AG04449 (cell line): ENCODE measurements around the gene NCDN.

Source experiments
- CTCF ChIA-PET: fragments of 350-600 bp; formaldehyde crosslinking; extraction: SDS; loops from one replicate; lab custom pipeline; 2021; ENCODE audit warnings: antibody characterized with exemption; lab: Yijun Ruan, JAX
- POLR2A ChIA-PET: fragments of 400-600, 350-600 bp; formaldehyde crosslinking; extraction: SDS; loops from one replicate; lab custom pipeline; 2020; ENCODE audit warnings: antibody characterized with exemption, inconsistent platforms; lab: Yijun Ruan, JAX
- DNase-seq: peaks from one replicate; pipeline ENCODE4 v3.0.0-alpha.2; 2010; ENCODE audit warnings: low read depth, low spot score
- H3K4me3 ChIP-seq: 2 replicates; pipeline ENCODE4 v1.5.1; 2011; ENCODE audit warnings: low read depth, mild to moderate bottlenecking, control low read depth, low read length
- CTCF ChIP-seq: IDR thresholded peaks from one replicate; pipeline ENCODE4 v1.5.1; 2011; ENCODE audit warnings: mild to moderate bottlenecking, moderate library complexity, low read length, control low read depth, inconsistent platforms; ENCODE audit not compliant: insufficient read depth; ENCODE audit errors: missing control alignments

NCDN gene

DNA sequence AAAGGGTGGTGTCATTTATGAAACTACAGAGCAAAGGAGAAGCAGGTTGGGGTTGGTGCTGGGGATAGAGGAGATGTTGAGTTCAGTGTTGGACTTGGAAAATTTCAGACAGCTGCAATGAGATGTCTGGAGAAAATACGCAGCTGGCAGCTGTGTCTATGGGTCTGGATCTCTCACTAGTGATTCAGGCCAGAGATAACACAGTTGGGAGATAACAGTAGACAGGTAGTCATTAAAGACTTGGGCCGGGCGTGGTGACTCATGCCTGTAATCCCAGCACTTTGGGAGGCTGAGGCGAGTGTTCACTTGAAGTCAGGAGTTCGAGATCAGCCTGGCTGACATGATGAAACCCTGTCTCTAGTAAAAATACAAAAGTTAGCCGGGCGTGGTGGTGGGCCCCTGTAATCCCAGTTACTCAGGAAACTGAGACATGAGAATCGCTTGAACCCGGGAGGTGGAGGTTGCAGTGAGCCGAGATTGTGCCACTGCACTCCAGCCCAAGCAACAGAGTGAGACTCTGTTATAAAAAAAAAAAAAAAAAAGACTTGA is 13.1 kb downstream of the NCDN start:
- H3K4me3 ChIP-seq: no peak overlapping the region
- ChIA-PET CTCF (interaction anchor here (1.0 to 13.4 kb wide), 8 partner anchors 23 to 204 kb away, joined by 3 to 657 read pairs (median 10); partner anchors contain the start of genes C1orf216 and CLSPN), POLR2A (interaction anchor here (1.1 kb wide), 2 partner anchors 14 to 199 kb away, joined by 3 read pairs; partner anchors contain the start of gene CLSPN)
- no peak for TF ChIP-seq CTCF
- no peak for DNase-seq

DNA sequence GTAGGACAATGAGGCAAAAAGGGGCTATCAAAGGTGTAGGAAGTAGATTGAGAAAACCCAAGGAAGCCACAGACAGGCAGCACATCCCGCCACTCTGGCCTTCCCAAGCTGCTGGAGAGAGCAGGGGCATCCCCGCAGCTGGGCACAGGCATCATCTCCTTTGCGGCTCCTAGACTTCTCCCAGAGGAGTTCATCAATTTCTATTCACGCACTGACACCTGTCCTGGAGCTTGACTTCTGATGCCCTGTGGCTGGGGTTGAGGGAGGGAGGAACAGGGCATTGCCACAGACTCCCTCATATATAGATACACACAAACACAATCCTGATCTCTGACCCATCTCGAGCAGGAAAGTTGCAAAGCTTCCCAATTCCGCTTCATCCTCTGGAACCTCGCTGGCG is 13.7 kb downstream of the NCDN start:
- no peak for TF ChIP-seq CTCF
- POLR2A ChIA-PET: interaction anchor here (1.1 kb wide), 2 partner anchors 14 to 198 kb away, joined by 3 read pairs; partner anchors contain the start of gene CLSPN

DNA sequence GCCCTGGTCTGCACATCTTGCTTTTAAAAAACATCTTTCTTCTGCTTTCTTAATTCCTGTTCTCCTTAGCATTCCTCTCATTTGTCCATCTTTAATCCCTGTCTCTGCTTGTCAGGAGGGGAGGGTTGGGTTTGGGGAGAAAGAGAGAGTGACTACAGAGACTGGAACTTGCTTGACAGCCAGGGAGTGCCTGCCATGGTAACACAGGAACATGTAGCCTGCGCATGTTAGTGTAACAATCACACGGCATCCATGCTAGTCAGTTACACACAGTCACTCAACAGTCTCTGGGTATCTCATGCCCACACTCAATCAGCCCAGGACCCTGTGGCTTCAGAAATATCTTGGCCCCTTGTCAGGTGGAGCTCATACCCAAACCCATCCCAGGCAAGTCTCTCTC is 14.7 kb downstream of the NCDN start:
- ChIA-PET CTCF (interaction anchor here (0.9 to 13.4 kb wide), 10 partner anchors 8 to 205 kb away, joined by 3 to 657 read pairs (median 10); partner anchors contain the start of genes C1orf216 and CLSPN), POLR2A (interaction anchor here (0.8 kb wide), 1 partner anchor 146 kb away, joined by 3 read pairs; no protein-coding TSS in a partner anchor)
- DNase-seq: no peak
- TF ChIP-seq CTCF: no peak
- no peak overlapping the region; the same call in 1 of the 2 replicates for H3K4me3 ChIP-seq

More for the DNA sequence above, 13.7 kb downstream of the NCDN start:
- DNase-seq: no peak
- H3K4me3 ChIP-seq: no peak overlapping the region
- CTCF ChIA-PET: interaction anchor here (0.7 to 13.4 kb wide), 10 partner anchors 15 to 206 kb away, joined by 3 to 657 read pairs (median 10); partner anchors contain the start of genes C1orf216 and CLSPN

GRCh38 chr1:35573198-35574124 is 15.9 kb downstream of the NCDN start, which contains the start of gene TFAP2E:
Gene TFAP2E (plus strand): TSS chr1:35573314. CDS start chr1:35573578, 264 bp downstream.
- POLR2A ChIA-PET: interaction anchor here (0.8 kb wide), 1 partner anchor 144 kb away, joined by 3 read pairs; no protein-coding TSS in a partner anchor
- TF ChIP-seq CTCF: no peak
- CTCF ChIA-PET: interaction anchor here (0.9 to 13.4 kb wide), 9 partner anchors 9 to 204 kb away, joined by 3 to 657 read pairs (median 10); partner anchors contain the start of genes C1orf216 and CLSPN

GRCh38 chr1:35574125-35574654 is 16.6 kb downstream of the NCDN start:
- ChIA-PET CTCF (interaction anchor here (1.4 to 13.4 kb wide), 4 partner anchors 10 to 201 kb away, joined by 3 to 657 read pairs (median 50); partner anchors contain the start of gene C1orf216), POLR2A (no interaction called here)
- TF ChIP-seq CTCF: no peak
- no peak overlapping the region for H3K4me3 ChIP-seq
- DNase-seq: no peak

More at GRCh38 chr1:35573198-35574124, 15.9 kb downstream of the NCDN start, which contains the start of gene TFAP2E:
- H3K4me3 ChIP-seq: peak within 1 kb of the TSS; percentile 61
- no peak for DNase-seq
